ENCODE data around the gene PHF1.
"Not testable (repeated sequence)": the region's sequence is repeated elsewhere in the genome, so short reads cannot be mapped to it uniquely, and the experiment has no call there.

Gene PHF1

DNA sequence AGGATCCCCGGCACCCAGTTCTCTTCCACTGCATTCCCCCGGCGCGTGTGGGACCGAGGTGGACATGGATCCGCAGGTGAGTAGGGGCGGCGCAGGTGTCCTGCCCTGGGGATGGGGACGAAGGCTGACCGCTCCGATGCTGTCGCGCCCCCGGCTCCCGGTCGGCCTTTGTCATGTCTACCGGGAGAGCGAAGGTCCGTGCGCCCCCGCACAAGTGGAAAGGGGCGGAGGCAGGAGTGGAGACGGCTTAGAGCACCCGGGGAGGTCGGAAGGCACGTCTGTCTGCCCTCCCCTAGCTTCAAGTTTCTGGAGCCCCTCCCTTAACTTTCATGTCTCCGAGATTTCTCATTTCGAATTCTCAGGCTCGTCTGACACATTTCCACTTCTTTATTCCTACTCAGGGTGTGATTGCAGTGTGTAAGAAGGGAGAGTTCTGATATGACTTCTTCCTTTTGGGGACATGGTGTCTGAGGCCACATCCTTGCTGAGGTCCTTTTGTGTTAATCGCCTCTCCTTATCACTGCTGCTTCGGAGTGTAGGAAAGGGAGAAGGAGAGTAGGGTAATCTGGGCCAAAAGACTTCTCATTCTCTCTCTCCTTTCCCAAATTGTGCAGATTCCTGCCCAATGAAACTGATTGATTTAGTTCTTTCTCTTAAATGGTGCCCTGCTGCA lies 18.8 kb upstream of the PHF1 start:
- peak; percentile 70 to 76 for DNase-seq

DNA sequence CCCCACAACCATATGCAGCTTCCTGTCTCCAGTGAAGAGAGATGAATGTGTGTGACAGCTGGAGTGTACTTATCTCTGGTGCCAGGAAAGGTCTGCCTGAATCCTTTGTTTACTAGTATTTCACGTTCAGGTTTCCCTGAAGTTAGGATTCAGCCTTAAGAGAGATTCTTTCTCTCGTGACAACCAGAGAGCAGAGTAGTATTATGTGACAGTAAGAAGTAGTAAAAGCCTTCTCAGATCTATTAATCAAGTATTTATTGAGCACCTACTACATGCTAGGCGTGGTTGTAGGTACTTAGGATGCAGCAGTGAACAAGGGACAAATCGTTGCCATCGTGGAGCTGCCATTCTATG lies 18.2 kb upstream of the PHF1 start:
- DNase-seq: no peak

DNA sequence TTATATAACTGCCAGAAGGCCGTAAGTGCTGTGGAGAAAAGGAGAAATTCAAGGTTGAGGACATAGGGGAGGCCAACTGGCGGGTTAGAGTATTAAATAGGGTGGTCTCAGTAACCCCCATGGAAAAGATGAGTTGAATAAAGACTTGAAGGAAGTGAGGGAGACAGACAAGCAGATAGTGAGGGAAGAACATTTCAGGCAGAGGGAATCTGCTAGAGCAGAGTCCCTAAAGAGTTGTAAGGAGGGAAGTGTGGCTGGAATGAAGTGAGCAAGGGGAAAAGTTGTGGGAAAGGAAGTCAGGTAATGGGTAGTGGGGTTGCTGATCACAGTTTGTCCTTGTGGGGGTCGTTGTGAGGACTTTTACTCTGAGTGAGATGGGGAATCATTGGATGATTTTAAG lies 17.8 kb upstream of the PHF1 start:
- DNase-seq: no peak

DNA sequence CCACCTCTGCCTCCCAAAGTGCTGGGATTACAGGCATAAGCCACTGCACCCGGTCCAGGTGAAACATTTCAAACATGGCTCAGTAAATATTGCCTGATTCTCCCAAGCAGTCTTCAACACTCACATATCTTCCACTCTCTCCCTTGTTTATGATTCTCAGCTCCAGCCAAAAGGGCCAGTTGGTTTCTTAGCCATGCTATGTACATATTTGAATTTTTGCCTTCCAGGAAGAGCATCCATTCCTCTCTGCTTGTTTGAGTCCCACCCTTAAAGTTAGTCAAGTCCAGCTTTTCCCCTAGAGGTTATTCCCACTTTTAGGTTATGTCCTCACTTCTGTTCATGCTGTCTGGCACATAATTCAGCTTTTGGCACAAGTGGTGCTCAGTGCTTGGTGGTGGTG lies 13.3 kb upstream of the PHF1 start:
- DNase-seq: no peak

DNA sequence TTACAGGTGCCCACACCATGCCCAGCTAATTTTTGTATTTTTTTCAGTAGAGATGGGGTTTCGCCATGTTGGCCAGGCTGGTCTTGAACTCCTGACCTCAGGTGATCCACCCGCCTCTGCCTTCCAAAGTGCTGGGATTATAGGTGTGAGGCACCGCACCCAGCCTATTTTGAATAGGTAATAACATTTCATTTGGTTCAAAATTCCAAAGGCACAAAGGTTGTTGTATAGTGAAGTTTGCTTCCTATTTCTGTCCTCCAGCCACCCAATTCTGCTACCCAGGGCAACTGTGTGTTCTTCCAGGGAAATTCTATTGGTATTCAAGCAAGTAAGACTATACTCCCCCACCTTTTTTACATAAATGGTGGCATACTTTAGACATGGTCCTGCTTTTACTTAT lies 12.2 kb upstream of the PHF1 start:
- not testable (repeated sequence) for DNase-seq

DNA sequence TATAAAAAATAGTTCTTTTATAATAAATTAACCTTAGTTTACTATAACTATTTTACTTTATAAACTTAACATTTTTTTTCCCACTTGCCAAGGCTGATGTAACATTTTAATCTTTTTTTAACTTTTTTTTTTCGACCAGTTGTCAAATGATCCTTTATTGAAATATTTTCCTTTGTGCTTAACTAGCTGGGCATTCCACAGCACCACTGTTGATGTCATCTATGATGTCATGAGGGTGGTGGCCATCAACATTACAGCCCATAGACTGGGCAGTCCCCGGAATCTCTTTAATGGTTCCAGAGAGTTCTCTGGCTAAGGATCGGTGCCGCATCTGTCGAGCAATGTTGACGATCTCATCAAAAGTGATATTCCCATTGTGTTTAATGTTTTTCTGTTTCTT lies 10.9 kb upstream of the PHF1 start:
- not testable (repeated sequence) for DNase-seq

DNA sequence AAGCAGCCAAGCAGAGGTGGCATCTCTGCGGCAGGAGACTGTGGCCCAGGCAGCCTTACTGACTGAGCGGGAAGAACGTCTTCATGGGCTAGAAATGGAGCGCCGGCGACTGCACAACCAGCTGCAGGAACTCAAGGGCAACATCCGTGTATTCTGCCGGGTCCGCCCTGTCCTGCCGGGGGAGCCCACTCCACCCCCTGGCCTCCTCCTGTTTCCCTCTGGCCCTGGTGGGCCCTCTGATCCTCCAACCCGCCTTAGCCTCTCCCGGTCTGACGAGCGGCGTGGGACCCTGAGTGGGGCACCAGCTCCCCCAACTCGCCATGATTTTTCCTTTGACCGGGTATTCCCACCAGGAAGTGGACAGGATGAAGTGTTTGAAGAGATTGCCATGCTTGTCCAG lies 5.9 kb upstream of the PHF1 start:
- DNase-seq: no peak

DNA sequence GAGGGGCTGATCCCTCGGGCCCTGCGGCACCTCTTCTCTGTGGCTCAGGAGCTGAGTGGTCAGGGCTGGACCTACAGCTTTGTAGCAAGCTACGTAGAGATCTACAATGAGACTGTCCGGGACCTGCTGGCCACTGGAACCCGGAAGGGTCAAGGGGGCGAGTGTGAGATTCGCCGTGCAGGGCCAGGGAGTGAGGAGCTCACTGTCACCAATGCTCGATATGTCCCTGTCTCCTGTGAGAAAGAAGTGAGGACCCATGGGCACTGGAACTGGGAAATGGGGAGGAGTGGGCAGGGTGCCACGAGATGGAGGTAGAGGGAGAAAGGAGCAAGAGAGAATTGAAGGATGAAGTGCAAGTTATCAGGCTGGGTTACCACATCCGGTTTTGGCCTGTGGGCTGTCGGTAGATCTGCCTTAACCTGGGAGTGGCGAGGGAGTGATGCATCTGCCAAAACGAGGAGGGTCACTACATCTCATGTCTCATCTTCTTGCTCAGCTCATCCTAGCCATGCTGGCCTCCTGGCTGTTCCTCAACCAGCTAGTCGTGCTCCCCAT lies 5.4 kb upstream of the PHF1 start:
- DNase-seq: no peak

DNA sequence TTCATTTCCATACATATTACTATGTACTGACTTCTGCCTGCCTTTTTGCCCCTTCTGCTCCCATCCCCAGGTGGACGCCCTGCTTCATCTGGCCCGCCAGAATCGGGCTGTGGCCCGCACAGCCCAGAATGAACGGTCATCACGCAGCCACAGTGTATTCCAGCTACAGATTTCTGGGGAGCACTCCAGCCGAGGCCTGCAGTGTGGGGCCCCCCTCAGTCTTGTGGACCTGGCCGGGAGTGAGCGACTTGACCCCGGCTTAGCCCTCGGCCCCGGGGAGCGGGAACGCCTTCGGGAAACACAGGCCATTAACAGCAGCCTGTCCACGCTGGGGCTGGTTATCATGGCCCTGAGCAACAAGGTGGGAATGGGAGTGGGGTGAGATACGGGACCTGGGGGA lies 4.7 kb upstream of the PHF1 start:
- DNase-seq: no peak

DNA sequence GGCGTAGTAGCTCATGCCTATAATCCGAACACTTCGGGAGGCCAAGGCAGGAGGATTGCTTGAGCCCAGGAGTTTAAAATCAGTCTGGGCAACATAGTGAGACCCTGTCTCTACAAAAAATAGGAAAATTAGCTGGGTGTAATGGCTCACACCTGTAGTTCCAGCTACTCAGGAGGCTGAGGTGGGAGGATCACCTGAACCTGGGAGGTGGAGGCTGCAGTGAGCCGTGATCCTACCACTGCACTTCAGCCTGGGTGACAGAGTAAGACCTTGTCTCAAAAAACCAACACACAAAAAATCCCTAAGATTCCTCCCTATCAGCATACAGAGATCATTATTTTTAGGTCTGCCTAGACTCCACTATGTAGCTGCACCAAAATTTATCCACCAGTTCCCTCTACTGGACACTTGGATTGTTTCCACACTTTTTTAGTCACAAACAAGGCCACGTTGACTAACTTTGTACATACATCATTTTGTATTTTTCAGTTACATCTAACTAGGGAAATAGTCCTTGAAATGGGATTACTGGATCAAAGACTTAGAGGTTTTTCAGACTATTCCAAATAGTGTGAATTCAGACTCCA lies 3.6 kb upstream of the PHF1 start:
- DNase-seq: no peak

DNA sequence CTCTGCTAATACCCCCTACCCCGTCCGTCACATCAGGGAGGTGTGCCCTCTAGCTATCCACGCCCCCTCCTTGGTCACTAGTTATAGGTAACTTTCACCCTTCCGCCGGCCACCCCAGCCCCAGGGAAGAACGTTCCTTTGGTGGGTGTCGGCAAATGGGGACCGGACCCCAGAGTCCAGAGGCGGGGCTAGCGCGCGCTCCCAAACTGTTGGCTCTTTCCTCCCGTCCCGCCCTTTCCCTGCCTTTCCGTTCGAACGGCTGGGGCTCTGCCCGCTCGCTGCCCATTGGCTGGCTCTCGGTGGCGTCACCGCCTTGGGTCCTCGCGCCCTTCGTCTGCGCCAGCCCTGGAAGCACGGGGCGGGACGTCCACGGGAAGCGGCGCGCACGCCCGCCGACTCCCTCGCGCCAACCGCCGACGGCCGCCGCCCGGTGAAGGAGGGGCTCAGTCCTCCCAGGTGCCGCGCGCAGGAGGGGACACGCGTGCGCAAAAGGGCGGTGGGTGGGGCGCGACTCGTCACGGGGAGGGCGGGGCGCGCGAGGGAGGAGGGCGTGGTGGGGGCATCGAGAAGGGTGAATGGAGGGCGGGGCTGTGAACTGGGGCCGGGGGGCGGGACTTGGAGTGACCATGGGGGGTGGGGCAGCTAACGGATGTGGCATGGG lies 634 bp upstream of the PHF1 start:
- peak; percentile 96 for DNase-seq

DNA sequence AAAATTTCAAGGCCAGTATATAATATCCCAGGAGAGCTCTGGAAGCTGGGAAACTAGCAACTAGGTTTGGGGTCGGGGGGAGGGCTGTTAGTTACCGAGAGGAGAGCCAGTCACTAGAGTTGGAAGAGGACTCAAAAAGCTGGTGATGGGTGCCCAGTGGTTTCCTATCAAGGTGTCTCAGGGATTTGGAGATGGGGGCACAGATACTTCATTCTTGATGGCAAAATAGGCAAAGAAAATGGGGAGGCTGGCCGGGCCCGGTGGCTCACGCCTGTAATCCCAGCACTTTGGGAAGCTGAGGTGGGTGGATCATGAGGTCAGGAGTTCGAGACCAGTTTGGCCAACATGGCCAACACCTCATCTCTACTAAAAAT lies 805 bp downstream of the PHF1 start:
- DNase-seq: no peak

DNA sequence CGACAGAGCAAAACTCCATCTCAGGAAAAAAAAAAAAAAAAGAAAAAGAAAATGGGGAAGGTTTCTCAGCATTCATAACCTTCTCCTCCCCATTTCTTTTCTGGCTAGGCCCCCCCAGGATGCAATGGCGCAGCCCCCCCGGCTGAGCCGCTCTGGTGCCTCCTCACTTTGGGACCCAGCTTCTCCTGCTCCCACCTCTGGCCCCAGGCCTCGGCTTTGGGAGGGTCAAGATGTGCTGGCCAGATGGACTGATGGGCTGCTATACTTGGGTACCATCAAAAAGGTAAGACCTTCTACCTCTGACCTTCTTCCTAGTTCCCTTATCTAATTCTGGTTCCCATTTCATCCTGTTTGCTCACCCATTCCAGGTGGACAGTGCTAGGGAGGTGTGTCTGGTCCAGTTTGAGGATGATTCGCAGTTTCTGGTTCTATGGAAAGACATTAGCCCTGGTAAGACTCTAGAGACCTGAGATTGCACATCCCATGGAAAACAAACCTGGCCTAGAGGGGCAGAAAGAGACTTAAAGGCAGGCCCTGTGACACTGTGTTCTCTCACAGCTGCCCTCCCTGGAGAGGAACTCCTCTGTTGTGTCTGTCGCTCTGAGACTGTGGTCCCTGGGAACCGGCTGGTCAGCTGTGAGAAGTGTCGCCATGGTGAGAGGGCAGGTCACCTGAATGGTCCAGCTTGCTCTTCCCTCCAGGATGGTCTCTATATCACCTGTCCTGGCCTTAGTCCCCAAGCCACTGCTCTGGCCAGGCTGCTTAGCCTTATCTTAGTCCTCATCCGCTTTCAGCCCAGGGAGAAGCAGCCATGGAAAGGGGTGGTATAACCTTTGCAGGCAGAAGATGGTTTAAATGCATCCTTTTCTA lies 1.6 kb downstream of the PHF1 start:
- DNase-seq: no peak

DNA sequence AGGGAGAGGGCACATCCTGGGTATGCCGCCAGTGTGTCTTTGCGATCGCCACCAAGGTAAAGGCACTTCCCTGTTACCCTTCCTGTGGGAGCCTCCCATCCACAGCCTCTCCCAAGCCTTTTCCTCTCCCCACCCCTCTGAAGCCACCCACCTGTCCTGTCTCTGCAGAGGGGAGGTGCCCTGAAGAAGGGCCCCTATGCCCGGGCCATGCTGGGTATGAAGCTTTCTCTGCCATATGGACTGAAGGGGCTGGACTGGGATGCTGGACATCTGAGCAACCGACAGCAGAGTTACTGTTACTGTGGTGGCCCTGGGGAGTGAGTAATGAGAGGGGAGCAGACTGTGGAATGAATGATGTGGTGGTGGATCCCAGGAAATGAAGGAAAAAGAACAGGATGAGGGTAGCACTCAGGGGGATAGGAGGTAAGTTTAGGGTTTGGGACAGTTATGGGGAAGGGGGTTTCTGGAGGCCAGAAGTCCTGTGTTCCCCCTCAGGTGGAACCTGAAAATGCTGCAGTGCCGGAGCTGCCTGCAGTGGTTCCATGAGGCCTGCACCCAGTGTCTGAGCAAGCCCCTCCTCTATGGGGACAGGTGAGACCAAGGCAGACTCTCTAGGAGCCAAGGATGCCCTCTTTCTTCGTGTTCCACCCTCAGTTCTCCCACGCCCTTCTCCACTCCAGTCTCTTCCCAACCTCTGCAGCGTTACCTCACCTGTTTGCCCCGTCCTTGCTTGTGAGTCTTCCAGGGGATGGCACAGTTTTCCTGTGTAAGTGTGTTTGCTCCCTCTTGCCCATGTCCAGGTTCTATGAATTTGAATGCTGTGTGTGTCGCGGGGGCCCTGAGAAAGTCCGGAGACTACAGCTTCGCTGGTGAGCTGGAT lies 2.7 kb downstream of the PHF1 start:
- DNase-seq: no peak

DNA sequence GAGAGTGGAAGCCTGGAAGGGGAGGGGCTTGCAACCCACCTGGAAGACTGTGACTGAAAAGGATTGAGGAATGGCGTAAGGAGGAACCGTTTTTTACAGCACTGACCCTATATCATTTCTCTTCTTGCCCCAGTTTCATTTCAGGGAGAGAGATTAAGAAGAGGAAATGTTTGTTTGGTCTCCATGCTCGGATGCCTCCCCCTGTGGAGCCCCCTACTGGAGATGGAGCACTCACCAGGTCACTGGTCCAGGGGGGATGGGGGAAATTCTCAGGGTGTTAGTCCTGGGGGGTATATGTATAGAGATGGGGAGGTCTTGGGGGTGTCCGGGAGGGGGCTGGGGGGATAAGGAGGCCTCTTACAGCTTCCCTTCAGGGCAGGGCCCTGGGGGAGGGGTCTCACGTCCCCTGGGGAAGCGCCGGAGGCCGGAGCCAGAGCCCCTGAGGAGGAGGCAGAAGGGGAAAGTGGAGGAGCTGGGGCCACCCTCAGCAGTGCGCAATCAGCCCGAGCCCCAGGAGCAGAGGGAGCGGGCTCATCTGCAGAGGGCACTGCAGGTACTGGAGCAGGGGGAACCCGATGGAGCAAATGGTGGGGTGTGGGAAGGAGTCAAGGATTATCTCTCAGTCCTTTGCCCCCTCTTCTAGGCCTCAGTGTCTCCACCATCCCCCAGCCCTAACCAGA lies 3.9 kb downstream of the PHF1 start:
- no peak for DNase-seq

DNA sequence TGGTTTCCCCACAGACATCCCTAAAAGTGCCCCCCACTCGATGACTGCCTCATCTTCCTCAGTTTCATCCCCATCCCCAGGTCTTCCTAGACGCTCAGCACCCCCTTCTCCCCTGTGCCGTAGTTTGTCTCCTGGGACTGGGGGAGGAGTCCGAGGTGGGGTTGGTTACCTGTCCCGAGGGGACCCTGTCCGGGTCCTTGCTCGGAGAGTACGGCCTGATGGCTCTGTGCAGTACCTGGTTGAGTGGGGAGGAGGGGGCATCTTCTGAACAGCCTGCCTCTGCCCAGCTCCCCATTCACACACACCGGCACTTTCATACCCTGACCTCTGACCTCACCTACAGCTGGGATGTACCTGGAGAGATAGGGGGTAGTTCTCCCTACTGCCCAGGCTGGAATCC lies 5.0 kb downstream of the PHF1 start:
- no peak for DNase-seq

DNA sequence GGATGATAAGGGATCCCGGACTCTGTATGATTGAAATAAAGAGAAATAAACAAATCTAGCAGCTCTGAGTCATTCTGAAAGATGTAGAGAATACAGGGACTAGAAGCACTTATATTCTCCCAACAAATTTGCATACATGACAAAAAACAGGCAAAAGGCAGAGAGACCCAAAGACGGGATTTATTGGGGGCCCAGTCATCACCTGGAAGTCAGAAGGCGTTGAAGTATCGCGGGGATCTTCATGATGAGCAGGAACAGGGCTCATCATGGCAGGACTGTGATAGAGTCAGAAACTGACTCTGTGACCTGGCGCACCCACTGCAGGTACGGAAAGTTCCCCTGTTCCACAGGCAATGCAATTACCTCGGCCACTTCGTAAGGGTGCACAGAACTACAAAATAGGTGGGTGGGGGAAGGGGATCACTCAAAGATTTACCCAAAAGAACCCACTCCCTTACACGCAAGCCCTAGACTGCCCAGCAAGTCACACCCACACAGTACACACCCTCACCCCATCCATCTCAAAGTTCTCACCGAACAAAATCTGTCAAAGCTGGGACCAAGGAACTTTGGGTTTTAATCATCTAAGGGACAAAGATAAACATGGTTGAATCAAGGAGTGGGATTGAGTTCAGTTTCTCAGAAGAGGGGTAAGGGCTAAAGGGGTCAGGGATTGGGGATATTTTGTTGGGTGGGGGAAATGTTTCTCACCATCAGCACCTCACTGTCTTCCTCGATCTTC lies 5.7 kb downstream of the PHF1 start:
- DNase-seq: peak; percentile 47 to 60

DNA sequence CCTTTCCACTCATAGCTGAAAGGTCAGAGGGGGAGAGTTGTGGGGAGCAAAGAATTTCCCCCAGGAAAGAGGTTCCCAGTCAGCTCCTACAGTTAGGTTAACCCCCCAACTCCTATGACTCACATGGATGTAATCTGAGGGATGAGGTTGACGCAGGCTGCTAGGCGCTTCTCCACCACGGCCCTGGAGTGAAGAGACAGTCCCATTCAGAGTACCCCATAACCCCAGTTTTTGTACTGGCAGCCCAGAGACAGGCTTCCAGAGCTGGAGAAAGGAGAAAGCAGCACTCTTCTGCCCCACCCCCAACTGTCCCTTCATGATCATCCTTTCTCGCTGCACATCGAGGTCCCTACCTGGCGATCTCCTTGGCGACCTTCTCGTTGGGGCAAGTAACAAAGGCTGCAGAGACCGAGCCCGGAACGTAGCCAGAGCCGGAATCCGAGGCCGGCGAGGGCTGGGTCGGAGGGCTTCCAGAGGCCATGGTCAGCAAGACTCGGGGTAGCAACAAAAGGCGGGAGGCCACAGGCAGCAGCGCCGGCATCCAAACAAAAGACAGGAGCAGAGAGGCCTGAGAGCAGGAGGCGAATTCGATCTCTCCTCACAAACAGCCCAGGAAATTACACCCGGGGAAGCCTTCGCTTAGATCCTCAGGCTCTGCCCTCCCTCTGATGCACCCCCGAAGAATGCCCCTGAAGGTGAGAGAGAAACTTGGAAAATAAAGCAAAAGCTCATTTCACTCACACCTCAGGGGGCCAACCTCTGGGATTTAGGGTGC lies 6.5 kb downstream of the PHF1 start:
- peak in 1 of 2 experiments; percentile 49 for DNase-seq

DNA sequence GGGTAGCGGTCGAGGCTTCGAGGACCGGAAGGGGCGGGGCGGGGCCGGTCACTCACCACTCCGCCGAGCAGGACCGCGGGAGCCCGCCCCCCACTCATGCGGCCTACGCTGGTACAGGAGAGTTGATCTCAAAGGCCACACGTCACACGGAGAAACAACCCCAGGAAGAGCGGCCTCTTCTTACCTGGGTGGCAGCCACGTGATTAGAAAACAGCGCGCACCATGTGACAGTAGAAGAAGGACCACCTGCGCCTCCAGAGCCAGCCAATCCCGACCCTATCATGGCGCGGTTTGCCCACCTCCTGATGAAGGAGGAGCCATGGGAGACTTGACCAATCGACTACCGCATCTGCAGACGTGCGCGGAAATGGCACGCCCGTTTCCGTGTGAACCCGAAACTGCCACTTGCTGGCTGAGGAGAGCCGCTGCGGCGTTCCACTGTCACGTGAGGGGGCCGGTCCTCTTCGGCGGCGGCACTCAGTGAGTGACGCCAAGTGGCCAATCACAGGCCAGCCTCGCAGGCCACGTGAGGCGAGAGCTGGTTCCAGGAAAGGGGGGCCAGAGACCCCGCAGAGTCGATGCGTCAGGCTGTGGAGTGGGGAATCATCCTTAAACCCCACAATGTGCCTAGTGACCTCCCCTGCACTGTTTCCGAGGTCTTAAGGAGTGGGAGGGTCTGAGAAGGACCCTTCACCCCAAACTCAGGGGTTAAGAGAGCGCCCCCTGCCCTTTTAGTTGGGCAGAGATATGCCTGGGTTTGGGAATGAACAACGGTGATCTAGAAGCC lies 7.3 kb downstream of the PHF1 start, which contains the start of gene CUTA:
Gene CUTA, minus strand, starts transcription at position 205 of the 787 bp plus-strand sequence. Its CDS starts 107 bp downstream, at position 98.
- DNase-seq: peak; percentile 97 to 99
